Effector CD4-positive, alpha-beta T cell (primary cell): ENCODE results near the gene BCL2L13.
"Not testable (repeated sequence)": the region's sequence is repeated elsewhere in the genome, so short reads cannot be mapped to it uniquely, and the experiment has no call there.

Experiments used
- DNase-seq: peaks from one replicate; pipeline ENCODE4 v3.0.0-alpha.2; 2020

Gene BCL2L13

DNA sequence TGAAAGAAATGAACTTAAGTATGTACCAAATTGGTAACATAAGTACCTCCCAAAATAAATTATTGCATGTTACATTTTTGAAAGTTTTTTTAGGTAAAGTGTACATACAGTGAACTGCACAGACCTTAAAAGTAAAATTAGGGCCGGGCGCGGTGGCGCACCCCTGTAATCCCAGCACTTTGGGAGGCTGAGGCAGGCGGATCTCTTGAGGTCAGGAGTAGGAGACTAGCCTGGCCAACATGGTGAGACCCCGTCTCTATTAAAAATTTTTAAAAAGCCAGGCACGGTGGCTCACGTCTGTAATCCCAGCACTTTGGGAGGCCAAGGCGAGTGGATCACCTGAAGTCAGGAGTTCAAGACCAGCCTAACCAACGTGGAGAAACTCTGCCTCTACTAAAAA lies 1.7 kb upstream of the BCL2L13 start:
- not testable (repeated sequence) for DNase-seq

DNA sequence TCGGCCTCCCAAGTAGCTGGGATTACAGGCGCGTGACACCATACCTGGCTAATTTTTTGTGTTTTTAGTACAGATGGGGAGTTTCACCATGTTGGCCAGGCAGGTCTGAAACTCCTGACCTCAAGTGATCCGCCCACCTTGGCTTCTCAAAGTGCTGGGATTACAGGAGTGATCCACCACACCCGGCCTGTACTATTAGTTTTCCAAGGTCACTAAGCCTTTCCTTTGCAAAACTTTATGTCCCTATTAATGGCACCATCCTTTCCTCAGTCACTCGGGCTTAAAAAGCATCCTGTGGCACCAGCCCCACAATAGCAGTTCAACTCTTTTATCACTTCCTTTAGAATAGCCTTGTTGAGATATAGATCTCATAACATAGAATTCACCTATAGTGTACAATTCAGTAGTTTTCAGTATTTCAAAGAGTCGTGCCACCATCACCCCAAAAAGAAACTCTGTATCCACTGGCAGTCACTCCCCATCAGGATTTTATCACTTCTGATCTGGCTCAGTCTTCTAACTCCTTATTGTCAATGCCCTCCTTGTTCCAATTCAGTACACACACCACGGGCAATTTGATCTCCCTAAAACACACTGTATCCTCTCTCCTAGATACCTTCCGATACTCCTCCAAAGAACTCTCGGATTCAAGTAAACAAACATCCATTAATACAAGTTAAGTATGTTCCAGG lies 921 bp upstream of the BCL2L13 start:
- no peak for DNase-seq

DNA sequence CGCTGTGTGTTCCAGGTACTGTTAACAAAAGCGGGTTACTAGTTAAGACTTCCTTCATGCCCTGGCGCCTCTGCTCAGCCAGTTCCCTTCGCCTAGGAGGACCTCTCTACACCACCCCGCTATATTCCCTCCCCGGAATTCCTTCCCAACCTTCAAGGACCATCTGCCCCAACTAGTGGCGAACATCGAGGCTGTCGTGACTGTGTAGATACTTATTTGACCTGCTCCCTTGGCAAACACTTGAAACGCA lies 450 bp upstream of the BCL2L13 start:
- DNase-seq = no peak

DNA sequence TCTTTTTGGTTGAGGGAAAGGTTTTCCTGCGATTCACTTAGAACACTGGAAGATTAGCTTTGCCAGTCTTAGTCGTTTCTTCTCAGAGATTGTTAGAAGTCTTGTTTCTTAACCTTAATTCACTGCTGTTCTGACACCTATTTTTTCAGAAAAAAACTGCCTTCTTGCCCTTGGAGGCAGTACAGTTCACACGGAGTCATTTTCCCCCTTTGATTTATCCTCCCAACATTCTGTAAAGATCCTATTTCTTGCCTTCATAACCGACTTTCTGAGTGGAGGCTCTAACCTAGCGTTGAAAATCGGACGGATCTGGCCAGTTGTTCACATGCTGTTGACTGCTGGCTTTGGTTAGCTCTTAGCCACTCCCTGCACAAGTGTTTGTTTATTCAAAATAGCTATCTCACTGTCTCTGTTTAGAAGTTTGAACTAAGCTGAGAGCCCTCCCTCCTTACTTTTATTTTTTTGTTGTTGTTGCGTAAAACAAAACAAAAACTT lies 737 bp downstream of the BCL2L13 start:
- DNase-seq = no peak

DNA sequence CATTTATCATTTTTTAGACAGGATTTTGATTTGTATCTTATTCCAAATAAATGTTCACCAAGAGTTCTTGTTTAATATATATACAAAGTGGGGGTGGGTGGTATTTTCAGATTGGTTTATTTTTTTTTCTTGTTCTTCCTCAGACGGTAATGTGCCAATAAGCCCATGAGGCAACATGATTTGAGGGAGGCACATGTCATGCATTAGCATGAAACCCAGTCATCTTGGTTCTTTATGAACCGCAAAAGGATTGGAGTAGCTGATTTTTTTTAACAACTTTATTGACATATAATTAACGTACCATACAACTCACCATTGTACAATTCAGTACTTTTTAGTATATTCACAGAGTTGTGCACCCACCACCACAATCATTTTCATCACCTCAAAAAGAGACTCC lies 2.7 kb downstream of the BCL2L13 start:
- no peak for DNase-seq

DNA sequence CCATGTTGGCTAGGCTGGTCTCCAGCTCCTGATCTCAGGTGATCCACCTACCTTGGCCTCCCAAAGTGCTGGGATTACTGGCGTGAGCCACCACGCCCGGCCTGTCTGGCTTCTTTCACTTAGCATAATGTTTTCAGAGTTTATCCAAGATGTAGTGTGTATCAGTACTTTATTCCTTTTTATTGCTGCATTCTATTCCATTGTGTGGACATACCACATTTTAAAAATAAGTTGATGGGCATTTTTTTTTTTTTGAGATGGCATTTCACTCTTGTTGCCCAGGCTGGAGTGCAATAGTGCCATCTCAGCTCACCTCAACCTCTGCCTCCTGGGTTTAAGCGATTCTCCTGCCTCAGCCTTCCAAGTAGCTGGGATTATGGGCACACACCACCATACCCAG lies 3.8 kb downstream of the BCL2L13 start:
- not testable (repeated sequence) for DNase-seq

DNA sequence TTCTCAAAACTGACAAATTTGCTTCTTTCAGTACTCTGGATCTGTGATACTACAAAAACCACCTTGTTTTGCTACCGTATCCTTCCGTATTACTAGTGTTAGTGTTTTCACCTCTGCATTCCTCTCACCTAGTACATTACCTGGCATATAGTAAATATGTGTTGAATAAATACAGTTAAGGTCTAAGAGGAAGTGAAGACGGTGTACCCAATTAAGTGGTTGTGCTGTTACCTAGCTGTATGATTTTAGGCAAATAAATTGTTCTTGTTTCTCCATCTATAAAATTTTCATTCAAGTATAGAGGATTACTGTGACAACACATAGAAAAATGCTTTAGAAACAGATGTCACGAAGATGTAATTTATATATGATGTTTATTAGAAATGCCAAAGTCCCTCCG lies 8.9 kb downstream of the BCL2L13 start:
- DNase-seq = no peak

DNA sequence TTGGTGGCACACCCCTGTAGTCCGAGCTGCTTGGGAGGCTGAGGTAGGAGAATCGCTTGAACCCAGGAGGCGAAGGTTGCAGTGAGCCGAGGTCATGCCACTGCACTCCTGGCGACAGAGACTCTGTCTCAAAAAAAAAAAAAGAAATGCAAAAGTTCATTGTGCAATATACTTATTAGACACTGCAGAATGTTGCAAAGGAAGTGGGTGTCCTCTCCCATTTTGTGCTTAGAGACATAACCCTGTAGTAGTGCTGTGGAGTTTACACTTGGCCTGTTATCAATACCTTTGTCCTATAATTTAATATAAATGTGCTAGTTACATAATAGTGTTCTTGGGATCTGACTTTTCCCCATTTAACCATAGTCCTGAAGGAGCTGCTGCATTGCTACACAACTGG lies 9.4 kb downstream of the BCL2L13 start:
- DNase-seq = no peak

DNA sequence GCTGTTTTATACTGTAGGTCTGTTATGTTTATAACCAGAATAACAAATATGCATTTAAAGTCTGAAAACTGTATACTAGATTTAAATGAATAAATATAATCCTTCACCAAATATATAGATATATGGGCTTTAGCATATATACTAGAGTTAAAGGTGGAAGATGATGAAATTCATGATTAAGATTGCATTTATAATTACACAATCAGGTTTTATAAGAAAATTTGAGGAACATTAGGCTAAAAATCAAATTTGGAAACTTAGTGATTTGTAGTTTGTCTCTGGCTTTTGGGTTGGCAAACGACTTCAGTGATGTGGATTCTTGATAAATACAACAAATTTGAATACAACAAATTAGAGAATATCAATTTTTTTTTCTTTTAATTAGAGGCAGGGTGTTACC lies 10.0 kb downstream of the BCL2L13 start:
- DNase-seq = no peak

DNA sequence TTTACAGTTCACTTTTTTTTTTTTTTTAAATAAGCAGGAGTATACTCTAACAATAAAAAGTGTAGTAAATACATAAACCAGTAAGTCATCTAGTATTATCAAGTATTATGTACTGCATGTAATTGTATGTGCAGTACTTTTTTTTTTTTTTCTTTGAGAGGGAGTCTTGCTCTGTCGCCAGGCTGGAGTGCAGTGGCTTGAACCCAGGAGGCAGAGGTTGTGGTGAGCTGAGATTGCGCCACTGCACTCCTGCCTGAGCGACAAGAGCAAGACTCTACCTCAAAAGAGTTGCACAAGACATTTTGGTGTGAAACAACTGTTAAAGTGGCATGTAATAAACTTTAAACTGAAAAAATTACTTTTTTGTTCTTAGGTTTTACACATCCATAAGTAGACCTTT lies 16.7 kb downstream of the BCL2L13 start:
- DNase-seq = no peak

DNA sequence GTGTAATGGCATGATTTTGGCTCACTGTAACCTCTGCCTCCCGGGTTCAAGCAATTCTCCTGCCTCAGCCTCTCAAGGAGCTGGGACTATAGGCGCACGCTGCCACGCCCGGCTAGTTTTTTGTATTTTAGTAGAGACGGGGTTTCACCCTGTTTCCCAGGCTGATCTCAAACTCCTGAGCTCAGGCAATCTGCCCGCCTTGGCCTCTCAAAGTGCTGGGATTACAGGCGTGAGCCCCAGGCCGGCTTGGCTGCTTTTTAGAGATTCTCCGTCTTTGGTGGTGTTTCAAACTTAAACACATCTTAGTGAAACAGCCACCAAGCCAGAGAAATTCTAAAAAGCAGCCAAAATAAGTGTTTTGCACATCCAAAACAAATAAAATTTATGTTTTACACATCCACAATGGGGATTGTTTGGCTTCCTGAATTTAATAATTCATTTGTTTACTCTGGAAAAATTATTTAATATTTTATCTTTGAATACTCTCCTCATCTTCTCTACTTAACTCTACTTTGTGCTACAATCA lies 18.4 kb downstream of the BCL2L13 start:
- no peak for DNase-seq

DNA sequence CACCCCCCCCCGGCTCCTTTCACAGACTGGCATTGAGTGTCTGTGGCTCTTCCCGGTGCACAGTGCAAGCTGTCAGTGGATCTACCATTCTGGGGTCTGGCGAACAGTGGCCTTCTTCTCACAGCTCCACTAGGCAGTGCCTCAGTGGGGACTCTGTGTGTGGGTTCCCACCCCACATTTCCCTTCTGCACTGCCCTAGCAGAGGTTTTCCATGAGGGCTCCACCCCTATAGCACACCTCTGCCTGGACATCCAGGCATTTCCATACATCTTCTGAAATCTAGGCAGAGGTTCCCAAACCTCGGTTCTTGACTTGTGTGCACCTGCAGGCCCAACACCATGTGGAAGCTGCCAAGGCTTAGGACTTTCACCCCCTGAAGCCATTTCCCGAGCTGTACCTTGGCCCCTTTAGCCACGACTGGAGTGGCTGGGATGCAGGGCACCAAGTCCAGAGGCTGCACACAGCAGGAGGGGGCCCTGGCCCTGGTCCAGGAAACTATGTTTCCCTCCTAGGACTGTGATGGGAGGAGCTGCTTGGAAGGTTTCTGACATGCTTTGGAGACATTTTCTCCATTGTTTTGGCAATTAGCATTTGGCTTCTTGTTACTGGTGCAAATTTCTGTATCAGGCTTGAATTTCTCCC lies 26.0 kb downstream of the BCL2L13 start:
- no peak for DNase-seq

DNA sequence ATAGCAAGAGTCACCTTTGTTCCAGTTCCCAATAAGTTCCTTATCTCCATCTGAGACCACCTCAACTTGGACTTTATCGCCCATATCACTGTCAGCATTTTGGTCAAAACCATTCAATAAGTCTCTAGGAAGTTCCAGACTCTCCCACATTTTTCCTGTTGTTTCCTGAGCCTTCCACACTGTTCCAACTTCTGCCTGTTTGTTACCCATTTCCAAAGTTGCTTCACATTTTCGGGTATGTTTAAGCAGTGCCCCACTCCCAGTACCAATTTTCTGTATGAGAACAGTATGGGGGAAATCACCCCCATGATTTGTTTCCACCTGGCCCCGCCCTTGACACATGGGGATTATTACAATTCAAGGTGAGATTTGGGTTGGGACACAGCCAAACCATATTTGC lies 26.7 kb downstream of the BCL2L13 start:
- DNase-seq = no peak

DNA sequence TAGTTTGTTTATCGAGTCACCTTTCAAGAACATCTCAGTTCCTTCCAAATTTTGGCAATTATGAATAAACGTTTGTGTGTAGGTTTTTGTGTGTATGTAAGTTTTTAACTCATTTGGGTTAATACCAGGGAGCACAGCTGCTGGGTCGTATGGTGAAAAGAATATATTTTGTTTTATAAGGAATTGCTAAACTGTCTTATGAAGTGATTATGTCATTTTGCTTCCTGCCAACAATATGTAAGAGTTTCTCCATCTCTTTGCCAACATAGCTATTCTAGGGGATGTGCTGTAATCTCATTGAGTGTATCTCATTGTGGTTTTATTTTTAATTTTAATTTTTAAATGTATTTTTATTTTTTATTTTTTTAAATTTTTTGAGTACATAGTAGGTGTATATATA lies 27.3 kb downstream of the BCL2L13 start:
- no peak for DNase-seq

DNA sequence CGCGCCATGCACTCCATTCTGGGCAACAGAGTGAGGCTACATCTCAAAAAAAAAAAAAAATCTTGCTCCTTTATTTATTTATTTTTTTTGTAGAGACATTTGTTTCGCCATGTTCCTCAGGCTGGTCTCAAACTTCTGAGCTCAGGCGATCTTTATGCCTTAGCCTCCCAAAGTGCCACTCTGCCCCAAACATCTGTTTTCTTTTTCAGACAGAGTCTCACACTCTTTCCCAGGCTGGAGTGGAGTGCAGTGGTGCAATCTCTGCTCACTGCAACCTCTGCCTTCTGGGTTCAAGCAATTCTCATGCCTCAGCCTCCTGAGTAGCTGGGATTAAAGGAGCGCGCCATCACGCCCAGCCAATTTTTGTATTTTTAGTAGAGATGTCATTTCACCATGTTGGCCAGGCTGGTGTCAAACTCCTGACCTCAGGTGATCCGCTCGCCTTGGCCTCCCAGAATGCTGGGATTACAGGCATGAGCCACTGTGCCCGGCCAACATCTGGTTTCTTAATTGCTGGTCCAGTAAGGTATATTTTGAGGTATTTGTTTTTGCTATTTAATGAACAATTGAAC lies 33.0 kb downstream of the BCL2L13 start:
- not testable (repeated sequence) for DNase-seq

DNA sequence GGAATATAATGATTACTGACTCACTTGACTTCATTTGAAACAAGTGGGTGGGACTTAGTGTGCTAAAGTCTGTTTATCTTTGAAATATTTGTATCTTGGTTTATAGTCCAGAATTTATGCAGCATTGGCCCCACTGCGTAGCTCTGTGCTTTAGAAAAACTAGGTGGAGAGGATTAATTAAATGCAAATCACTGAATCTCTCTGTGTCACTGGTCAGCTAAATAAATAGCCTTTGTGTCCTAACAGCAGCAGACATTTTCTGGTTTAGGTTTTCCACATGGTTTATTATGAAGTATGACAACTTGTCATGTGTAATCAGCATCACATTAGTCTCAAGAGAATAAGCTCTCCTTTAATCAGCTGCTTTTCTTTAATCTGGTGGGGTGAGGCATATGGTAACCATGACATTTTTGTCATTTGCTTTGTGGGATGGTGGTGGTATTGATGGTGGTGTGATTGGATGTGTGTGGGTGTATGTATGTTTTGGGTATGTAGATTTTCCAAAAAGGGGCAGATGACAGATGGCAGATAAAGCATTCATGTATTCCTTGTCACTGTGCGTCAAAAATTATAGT lies 33.9 kb downstream of the BCL2L13 start:
- no peak for DNase-seq

DNA sequence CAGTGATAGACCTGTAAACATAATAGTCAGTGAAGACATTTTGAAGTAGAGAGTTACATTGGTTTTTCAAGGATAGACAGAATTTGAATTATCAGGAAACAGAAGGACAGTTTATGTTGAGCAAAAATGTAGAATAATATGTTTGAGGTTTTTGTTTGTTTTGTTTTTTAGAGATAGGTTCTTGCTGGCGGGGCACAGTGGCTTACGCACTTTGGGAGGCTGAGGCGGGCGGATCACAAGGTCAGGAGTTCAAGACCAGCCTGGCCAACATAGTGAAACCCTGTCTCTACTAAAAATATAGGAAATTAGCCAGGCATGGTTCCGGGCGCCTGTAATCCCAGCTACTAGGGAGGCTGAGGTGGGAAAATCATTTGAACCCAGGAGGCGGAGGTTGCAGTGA lies 35.6 kb downstream of the BCL2L13 start:
- DNase-seq = no peak

DNA sequence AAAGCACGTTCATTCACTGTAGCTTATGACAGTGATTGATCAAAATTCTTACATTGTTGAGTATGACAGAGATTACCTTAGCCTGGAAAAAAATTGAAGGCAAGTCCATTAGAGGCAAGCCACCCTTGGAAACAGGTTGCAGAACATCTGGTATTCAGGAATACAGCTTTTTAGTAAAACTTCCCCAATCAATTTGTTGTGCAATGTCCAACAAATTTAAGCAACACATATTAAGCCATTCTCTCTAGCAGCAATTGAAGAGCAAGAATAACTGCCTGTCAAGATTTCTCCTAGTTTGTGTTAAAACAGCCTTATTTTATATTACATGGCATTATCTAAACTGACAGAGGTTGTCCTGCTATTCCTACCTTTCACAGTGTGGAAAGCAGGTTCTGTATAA lies 37.0 kb downstream of the BCL2L13 start:
- no peak for DNase-seq

DNA sequence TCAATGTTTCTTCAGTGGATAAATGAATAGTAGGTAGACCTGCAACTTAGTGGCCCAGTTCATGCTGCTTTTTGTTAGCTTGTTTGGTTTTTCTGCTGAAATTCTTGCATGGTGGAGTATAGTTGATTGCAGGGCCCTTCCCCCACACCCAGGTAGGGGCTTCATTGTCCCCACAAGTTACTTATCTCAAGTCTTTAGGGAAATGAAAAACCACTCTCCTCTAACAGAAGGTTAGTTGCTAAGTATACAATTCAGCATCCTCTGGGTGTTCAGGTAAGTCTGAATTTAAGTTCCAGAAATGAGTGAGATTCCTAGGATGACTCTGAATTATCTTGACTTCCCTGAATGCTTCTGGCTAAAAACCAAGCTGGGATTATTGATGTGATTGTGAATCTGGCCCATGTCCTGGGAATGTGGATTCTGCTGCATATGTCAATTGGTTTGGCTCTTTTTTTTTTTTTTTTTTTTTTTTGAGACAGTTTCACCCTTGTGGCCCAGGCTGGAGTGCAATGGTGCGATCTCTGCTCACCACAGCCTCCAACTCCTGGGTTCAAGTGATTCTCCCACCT lies 40.3 kb downstream of the BCL2L13 start:
- no peak for DNase-seq

DNA sequence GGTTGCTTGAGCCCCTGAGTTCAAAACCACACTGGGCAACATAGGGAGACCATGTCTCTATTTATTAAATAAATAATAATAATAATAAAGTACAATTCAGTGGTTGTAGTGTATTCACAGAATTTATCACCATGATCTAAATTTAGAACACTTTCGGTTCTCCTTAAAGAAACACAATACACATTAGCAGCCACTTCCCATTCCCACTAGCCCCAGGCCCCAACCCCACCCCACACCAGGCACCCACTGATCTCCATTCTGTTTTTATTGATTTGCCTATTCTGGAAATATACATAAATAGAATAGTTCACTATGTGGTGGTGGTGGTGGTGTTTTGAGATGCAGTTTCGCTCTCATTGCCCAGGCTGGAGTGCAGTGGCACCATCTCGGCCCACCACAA lies 45.7 kb downstream of the BCL2L13 start:
- DNase-seq = no peak

DNA sequence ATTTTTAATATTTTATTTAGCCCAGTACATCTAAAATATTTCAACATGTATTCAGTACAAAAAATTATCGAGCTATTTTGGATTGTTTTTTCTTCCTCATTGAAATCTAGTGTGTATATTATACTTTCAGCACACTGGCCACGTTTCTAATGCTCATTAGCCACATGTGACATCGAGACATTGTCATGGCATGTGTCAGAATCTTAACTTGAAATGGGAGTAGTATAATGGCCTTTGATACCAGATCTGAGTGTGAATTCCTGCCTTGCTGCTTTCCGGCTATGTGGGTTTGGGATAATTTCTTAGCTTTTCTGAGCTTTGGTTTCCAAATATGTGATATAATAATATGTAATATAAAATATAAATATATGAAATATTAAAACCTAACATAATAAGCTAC lies 54.3 kb downstream of the BCL2L13 start:
- DNase-seq = no peak

DNA sequence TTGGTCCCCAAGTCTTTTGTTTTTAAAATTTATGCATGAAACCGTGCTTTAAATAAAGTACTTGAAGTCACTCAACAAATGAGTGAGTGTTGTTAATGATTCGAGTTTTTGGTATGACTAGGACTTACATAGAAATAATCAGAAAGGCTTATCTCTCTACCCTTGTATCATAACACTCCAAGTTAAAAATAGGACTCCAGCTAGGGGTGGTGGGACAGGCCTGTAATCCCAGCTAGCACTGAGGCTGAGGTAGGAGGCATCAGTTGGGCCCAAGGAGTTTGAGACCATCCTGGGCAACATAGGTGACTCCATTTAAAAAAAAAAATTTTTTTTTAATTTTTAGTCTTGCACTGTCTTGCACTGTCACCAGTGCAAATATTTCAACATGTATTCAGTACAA lies 55.6 kb downstream of the BCL2L13 start:
- DNase-seq = no peak

DNA sequence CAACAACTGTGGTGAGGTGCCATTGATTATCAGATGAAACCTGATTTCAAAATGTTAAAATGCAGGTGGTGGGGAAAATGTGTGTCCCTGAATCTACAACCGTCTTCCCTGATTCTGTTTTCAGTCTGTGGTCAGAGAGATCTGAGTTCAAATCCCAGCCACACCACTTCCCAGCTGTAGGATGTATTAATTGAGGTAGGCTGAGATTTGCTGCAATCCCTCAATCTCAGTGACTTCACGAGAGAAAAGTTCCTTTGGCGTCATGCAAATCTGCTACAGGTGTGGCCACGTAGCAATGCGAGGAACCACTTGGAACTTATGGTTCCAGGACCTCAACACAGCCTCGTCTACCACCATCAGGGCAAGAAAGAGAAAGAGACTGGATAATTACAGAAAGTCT lies 56.2 kb downstream of the BCL2L13 start:
- DNase-seq = no peak

DNA sequence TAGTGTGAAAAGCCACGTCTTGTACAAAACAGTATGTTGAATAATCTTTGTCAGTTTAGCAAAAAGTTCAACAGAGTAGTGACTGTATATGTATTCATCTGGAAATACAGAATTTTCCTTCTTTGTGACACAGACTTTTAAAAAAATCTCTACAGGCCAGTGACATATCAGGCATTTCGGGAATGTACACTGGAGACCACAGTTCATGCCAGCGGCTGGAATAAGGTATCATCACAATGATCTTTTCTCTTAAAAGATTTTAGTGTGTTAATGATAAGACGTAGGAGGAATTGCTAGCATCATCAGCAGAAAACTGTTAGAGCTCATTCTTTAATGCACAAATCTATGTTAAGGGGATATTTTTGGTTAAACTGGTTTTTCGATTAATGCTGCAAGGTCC lies 57.4 kb downstream of the BCL2L13 start:
- DNase-seq = no peak
